Parathyroid adenoma (tissue), 2 donors: ENCODE data around the gene DUOX2.

Experiments
- H2AFZ ChIP-seq: fragments of 300-600 bp; sonication (generic); one replicate; pipeline ENCODE4 v1.7.0; 2017; ENCODE audit warnings: antibody characterized with exemption, mild to moderate bottlenecking
- H3K27ac ChIP-seq: fragments of 300-600 bp; sonication (generic); one replicate; pipeline ENCODE4 v1.7.0; 2017
- H3K27me3 ChIP-seq: fragments of 300-600 bp; sonication (generic); one replicate; pipeline ENCODE4 v1.7.0; 2017; ENCODE audit warnings: low read length; ENCODE audit not compliant: control insufficient read depth, insufficient read depth
- H3K36me3 ChIP-seq: fragments of 300-600 bp; sonication (generic); one replicate; pipeline ENCODE4 v1.7.0; 2017; ENCODE audit warnings: low read length; ENCODE audit not compliant: control insufficient read depth, insufficient read depth
- H3K4me1 ChIP-seq: fragments of 300-600 bp; sonication (generic); one replicate; pipeline ENCODE4 v1.7.0; 2017; ENCODE audit warnings: control low read depth
- H3K4me2 ChIP-seq: fragments of 300-600 bp; sonication (generic); one replicate; pipeline ENCODE4 v1.7.0; 2017; ENCODE audit warnings: low read length
- H3K4me3 ChIP-seq: fragments of 300-600 bp; sonication (generic); one replicate; pipeline ENCODE4 v1.7.0; 2017; ENCODE audit warnings: low read depth, low read length
- H3K79me2 ChIP-seq: fragments of 300-600 bp; sonication (generic); one replicate; pipeline ENCODE4 v1.7.0; 2017; ENCODE audit warnings: control low read depth
- H3K9ac ChIP-seq: fragments of 300-600 bp; sonication (generic); one replicate; pipeline ENCODE4 v1.7.0; 2017; ENCODE audit warnings: mild to moderate bottlenecking
- H3K9me3 ChIP-seq: fragments of 300-600 bp; sonication (generic); one replicate; pipeline ENCODE4 v1.7.0; 2017; ENCODE audit warnings: low read length; ENCODE audit not compliant: control insufficient read depth
- TF ChIP-seq, protein P1 (sequence below): fragments of 300-600 bp; sonication (generic); IDR thresholded peaks from one replicate; pipeline ENCODE4 v1.7.0; 2017; ENCODE audit warnings: antibody characterized with exemption, mild to moderate bottlenecking
- donor health status: primary hyperparathyroidism.

DUOX2 gene

DNA sequence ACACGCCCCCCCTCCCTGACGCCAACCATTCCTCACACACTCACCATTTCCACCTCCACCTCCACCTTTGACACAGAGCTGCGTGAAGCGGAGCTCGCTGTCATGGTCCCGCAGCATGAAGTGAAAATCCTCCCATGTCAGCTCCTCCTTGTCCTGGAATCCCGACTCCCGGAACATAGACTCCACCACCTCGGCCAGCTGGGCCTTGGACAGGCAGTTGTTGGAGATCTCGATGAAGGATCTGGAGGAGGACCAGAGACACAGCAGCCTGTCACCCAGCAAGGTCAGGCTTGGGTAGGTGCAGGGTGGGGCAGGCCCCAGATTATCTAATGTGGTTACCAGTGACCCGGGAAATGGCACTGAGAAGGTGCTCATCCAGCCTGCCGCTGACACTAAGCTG is 12.2 kb downstream of the DUOX2 start:
- Histone ChIP-seq H3K4me2 (no peak overlapping the region), H3K79me2 (no peaks in the 10 kb centered on the region), H3K9ac (no peak overlapping the region), H2AFZ (no peak overlapping the region), H3K9me3 (no peaks in the 10 kb centered on the region), H3K36me3 (no peaks in the 10 kb centered on the region), H3K27me3 (no peaks in the 10 kb centered on the region), H3K4me1 (no peaks in the 10 kb centered on the region), H3K27ac (no peak overlapping the region), H3K4me3 (no peak overlapping the region)
- TF ChIP-seq, protein P1, sequence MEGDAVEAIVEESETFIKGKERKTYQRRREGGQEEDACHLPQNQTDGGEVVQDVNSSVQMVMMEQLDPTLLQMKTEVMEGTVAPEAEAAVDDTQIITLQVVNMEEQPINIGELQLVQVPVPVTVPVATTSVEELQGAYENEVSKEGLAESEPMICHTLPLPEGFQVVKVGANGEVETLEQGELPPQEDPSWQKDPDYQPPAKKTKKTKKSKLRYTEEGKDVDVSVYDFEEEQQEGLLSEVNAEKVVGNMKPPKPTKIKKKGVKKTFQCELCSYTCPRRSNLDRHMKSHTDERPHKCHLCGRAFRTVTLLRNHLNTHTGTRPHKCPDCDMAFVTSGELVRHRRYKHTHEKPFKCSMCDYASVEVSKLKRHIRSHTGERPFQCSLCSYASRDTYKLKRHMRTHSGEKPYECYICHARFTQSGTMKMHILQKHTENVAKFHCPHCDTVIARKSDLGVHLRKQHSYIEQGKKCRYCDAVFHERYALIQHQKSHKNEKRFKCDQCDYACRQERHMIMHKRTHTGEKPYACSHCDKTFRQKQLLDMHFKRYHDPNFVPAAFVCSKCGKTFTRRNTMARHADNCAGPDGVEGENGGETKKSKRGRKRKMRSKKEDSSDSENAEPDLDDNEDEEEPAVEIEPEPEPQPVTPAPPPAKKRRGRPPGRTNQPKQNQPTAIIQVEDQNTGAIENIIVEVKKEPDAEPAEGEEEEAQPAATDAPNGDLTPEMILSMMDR: no peak

DNA sequence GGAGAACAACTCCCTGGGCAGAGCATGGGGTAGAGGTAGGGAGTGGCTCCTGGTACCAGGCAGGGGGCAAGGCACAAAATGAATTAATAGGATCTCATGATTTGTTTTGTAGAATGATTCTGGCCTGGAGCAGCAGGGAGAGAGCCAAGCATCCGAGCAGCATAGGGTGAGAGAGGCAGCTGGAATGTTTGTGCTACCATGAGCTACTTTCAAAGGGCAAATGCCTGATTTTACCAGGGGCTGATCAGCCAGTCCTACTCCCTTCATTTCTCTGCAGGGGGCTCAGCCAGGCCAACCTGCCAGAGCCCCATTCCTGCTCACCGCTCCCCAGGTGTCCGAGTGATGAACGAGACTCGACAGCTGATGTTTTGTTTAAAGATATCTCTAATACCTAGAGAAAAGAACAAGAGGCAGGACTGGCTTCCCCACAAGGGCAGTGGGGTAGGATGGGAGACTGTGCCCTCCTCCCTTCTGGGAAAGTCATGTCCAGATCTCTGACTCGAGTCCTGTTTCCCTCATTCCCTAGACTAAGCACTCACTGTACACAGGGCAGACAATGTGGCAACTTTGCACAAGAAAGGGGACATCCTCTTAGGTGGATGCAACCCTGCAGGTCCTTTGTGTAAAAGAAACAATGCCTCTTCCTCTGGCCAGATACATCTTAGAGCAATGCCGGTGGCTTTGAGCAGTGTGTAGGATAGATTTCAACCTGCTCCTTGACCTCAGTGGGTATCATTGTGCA is 12.9 kb downstream of the DUOX2 start:
- Histone ChIP-seq H3K4me1 (no peaks in the 10 kb centered on the region), H3K27ac (no peak overlapping the region), H3K4me3 (no peak overlapping the region), H3K36me3 (no peaks in the 10 kb centered on the region), H3K79me2 (no peaks in the 10 kb centered on the region), H2AFZ (no peak overlapping the region), H3K4me2 (no peak overlapping the region), H3K9me3 (no peaks in the 10 kb centered on the region), H3K9ac (no peak overlapping the region), H3K27me3 (no peaks in the 10 kb centered on the region)
- TF ChIP-seq, protein P1: no peak

GRCh38 chr15:45099549-45100165 is 14.3 kb downstream of the DUOX2 start:
- Histone ChIP-seq H3K36me3 (no peaks in the 10 kb centered on the region), H3K4me2 (no peak overlapping the region), H3K4me1 (no peaks in the 10 kb centered on the region), H3K79me2 (no peaks in the 10 kb centered on the region), H3K4me3 (no peak overlapping the region), H3K27ac (no peak overlapping the region), H3K9ac (no peak overlapping the region), H2AFZ (no peak overlapping the region), H3K27me3 (no peaks in the 10 kb centered on the region), H3K9me3 (no peaks in the 10 kb centered on the region)
- TF ChIP-seq, protein P1: no peak

DNA sequence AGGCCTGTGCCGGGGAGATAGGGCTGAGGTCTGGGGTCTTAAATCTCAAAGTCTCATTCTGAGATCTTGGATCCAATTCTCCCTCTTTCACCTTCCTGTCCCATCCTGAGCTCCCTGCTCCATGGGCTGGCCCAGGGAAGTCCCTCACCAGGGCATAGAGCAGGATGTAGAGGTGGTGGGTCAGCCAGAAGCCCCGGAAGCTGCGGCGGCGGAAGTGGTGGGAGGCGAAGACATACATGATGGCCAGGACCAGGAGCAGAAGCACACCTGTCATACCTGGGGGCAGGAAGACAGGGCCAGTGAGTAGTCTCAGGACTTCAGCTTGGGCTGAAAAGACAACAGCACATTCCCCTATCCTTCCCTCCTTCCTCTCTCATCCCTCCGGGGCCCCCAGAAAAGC is 16.5 kb downstream of the DUOX2 start:
- Histone ChIP-seq H3K9ac (no peak overlapping the region), H3K27ac (no peak overlapping the region), H2AFZ (no peak overlapping the region), H3K9me3 (no peaks in the 10 kb centered on the region), H3K4me1 (no peaks in the 10 kb centered on the region), H3K79me2 (no peaks in the 10 kb centered on the region), H3K4me3 (no peak overlapping the region), H3K4me2 (no peak overlapping the region), H3K27me3 (no peaks in the 10 kb centered on the region), H3K36me3 (no peaks in the 10 kb centered on the region)
- TF ChIP-seq, protein P1: no peak

DNA sequence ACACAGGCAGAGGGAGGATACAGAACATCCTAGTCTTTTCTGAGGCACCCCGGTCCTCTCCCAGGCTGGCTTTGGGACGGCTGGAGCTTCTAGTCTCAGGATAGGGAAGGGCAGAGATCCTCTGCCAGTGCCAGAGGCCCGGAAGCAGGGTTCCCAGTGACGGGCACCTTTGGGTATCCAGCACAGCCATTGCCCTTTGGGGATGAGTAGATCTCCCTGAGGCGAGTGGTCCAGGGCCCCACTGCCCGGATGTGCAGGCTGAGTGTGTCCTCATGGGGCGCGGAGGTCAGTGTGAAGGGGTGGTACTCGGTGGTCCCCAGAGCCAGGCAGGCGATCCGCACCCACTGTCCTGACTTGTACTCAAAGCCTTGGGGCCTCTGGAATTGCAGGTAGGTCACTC is 18.3 kb downstream of the DUOX2 start:
- Histone ChIP-seq H3K4me2 (no peak overlapping the region), H3K79me2 (no peaks in the 10 kb centered on the region), H3K36me3 (no peaks in the 10 kb centered on the region), H3K4me1 (no peaks in the 10 kb centered on the region), H3K9ac (no peak overlapping the region), H3K27me3 (no peaks in the 10 kb centered on the region), H2AFZ (no peak overlapping the region), H3K9me3 (no peaks in the 10 kb centered on the region), H3K27ac (no peak overlapping the region), H3K4me3 (no peak overlapping the region)
- TF ChIP-seq, protein P1: no peak
